Activated CD4-positive, CD25-positive, alpha-beta regulatory T cell treated with anti-CD3 and anti-CD28 coated beads, Interleukin-2, amount 50 U/mL, for 72 hours (primary cell): Measurements from ENCODE around the gene PLA1A.
A peak's percentile ranks its signal among the peaks of the same experiment; 100 is the strongest.
"Not testable (repeated sequence)": the region's sequence is repeated elsewhere in the genome, so short reads cannot be mapped to it uniquely, and the experiment has no call there.

Source experiments
- DNase-seq: peaks from one replicate; pipeline ENCODE4 v3.0.0; 2021

PLA1A gene

GRCh38 chr3:119669906-119670570 is 72.4 kb downstream of the PLA1A start:
- no peak for DNase-seq

- DNase-seq = no peak
These were observed 75.1 kb downstream of the PLA1A start for GRCh38 chr3:119672776-119673175.

GRCh38 chr3:119673875-119674274 is 76.2 kb downstream of the PLA1A start:
- no peak for DNase-seq

GRCh38 chr3:119675188-119675874 is 77.6 kb downstream of the PLA1A start:
- no peak for DNase-seq

- DNase-seq = no peak
These were observed 78.3 kb downstream of the PLA1A start for GRCh38 chr3:119676020-119676419.

GRCh38 chr3:119676771-119677640 is 79.3 kb downstream of the PLA1A start, which contains the start of gene COX17:
COX17 (minus strand) TSS chr3:119677406; CDS start chr3:119677310, 96 bp downstream.
- peak; percentile 91 for DNase-seq

GRCh38 chr3:119677641-119677934 is 79.9 kb downstream of the PLA1A start:
- DNase-seq = no peak

- not testable (repeated sequence) for DNase-seq
These were observed 80.5 kb downstream of the PLA1A start for GRCh38 chr3:119678209-119678608.
